ENCODE measurements around the gene FOXQ1. TPM values are rescaled to one million over a fixed set of nuclear protein-coding genes. Genes with fewer than 3 reads are reported as not detected.
A peak's percentile ranks its signal among the peaks of the same experiment; 100 is the strongest.

FOXQ1 gene
- total RNA-seq: 2.0 and 2.1 TPM in 2 replicates

GRCh38 chr6:1311400-1312202, at the start of gene FOXQ1:
FOXQ1 (plus strand) TSS chr6:1312098; CDS start chr6:1312705, 607 bp downstream.
- TF ChIP-seq CTCF (conservative IDR thresholded peaks at IDR 0.05; ENCODE audit: low read depth, low read length): no peak
- no peak for DNase-seq (ENCODE audit: low read depth)

GRCh38 chr6:1262704-1263038, 49.2 kb upstream of the FOXQ1 start:
- no peak for TF ChIP-seq CTCF (conservative IDR thresholded peaks at IDR 0.05; ENCODE audit: low read depth, low read length)
- DNase-seq (ENCODE audit: low read depth): no peak
- H3K4me3 ChIP-seq (ENCODE audit: low read depth, low read length): no peak overlapping the region

More at GRCh38 chr6:1311400-1312202, at the start of gene FOXQ1:
- peak within 1 kb of the TSS; percentile 70 for H3K4me3 ChIP-seq (ENCODE audit: low read depth, low read length)

DNA sequence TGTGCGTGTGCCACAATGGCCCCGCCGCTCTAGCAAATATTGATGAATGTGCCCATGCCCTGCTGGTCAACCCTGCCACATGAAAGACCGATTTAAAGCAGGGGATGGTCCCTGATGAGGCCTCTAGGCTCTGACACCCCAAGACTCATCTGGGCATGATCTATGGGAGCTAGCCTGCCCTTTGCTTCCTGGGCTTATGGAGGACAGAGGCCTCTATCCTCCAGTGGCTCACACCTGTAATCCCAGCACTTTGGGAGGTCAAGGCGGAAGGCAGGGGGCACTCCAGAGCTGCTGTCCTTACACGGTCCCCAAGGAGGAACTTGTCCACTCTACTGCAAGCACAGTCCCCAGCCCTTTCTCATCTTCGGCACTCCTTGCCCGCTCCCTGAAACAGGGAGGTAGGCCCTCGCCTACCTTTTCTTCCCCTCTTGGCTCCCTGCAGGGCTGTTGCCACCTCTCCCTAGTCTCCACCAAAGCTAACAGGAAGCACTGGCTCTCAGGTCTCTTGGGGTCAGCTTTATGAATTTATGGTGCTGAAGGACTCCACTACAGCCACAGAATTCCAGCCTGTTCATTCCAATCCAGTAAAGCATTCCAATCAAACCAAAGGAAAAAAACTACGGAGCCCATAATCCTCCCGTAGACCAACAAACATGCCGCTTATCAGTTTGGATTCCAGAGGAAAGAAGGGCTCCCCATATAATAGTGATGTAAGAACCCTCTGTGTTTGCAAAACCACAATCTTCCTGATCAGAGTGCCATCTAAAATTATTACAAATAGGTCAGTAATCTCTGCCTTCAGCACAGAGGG, 48.7 kb upstream of the FOXQ1 start:
- no peak for DNase-seq (ENCODE audit: low read depth)
- peak; percentile 7 for TF ChIP-seq CTCF (conservative IDR thresholded peaks at IDR 0.05; ENCODE audit: low read depth, low read length)
- H3K4me3 ChIP-seq (ENCODE audit: low read depth, low read length): no peak overlapping the region

GRCh38 chr6:1263850-1264377, 48.0 kb upstream of the FOXQ1 start:
- no peak for DNase-seq (ENCODE audit: low read depth)
- TF ChIP-seq CTCF (conservative IDR thresholded peaks at IDR 0.05; ENCODE audit: low read depth, low read length): no peak
- H3K4me3 ChIP-seq (ENCODE audit: low read depth, low read length): no peak overlapping the region

GRCh38 chr6:1264619-1265445, 47.1 kb upstream of the FOXQ1 start:
- peak; percentile 9 for TF ChIP-seq CTCF (conservative IDR thresholded peaks at IDR 0.05; ENCODE audit: low read depth, low read length)
- no peak overlapping the region for H3K4me3 ChIP-seq (ENCODE audit: low read depth, low read length)
- no peak for DNase-seq (ENCODE audit: low read depth)

DNA sequence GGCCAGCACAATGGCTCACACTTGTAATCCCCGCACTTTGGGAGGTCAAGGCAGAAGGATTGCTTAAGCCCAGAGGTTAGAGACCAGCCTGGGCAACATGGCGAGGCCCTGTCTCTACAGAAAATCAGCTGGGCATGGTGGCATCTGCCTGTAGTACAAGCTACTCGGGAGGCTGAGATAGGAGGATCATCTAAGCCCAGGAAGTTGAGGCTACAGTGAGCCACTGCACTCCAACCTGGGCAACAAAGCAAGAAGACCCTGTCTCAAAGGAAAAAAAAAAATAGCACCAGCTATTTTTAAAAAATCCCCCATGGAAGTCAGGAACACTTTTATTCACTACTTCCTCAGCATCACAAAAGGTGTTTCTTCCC, 45.2 kb upstream of the FOXQ1 start:
- TF ChIP-seq CTCF (conservative IDR thresholded peaks at IDR 0.05; ENCODE audit: low read depth, low read length): no peak
- no peak for DNase-seq (ENCODE audit: low read depth)
- no peak overlapping the region for H3K4me3 ChIP-seq (ENCODE audit: low read depth, low read length)

All from epithelial cell of proximal tubule (primary cell).